Stomach (tissue), 9 donors: ENCODE measurements around the gene KCNK5. TPM values are rescaled to one million over a fixed set of nuclear protein-coding genes. Genes with fewer than 3 reads are reported as not detected.
A peak's percentile ranks its signal among the peaks of the same experiment; 100 is the strongest.

Experiments used
- DNase-seq, 2 donors: peaks; one replicate each; pipeline versions ENCODE4 v3.0.0 to v3.0.0-alpha.2; 2013 to 2019
- H3K27ac ChIP-seq, 5 donors: fragments of 200-600 bp in 4 of 5; sonication (generic) in 4 of 5; one replicate each; pipeline ENCODE4 v1.5.1; 2013 to 2019; ENCODE audit warnings: mild to moderate bottlenecking in 1 of 5, moderate library complexity in 1 of 5
- H3K27me3 ChIP-seq, 3 donors: fragments of 200-600 bp; sonication (generic); one replicate each; pipeline ENCODE4 v1.5.1; 2017 to 2019; ENCODE audit warnings: mixed run types in 1 of 3
- H3K36me3 ChIP-seq, 4 donors: fragments of 200-600 bp; sonication (generic); 1 replicate in 3 of 4; 2 replicates in 1 of 4; pipeline ENCODE4 v1.5.1; 2016 to 2019
- H3K4me1 ChIP-seq, 4 donors: fragments of 200-600 bp; sonication (generic); one replicate each; pipeline ENCODE4 v1.5.1; 2016 to 2019
- H3K4me3 ChIP-seq, 4 donors: fragments of 200-600 bp; sonication (generic) in 3 of 4; one replicate each; pipeline ENCODE4 v1.5.1; 2016 to 2019; ENCODE audit warnings: mild to moderate bottlenecking in 1 of 4
- H3K9me3 ChIP-seq, 4 donors: fragments of 200-600 bp; sonication (generic); one replicate each; pipeline ENCODE4 v1.5.1; 2016 to 2019
- CTCF ChIP-seq, 7 experiments: fragments of 450-650 bp in 4 of 7; fragments of 200-600 bp in 3 of 7; sonication (generic) in 3 of 7; IDR thresholded peaks; one replicate each; pipeline ENCODE4 v1.5.1; 2016 to 2019; ENCODE audit warnings: antibody characterized with exemption in 7 of 7, control low read depth in 2 of 7, mild to moderate bottlenecking in 1 of 7
- EP300 ChIP-seq: sonication (generic); formaldehyde crosslinking; IDR thresholded peaks from one replicate; pipeline ENCODE4 v1.6.1; 2017; ENCODE audit warnings: antibody characterized with exemption
- POLR2A ChIP-seq, 4 donors: fragments of 450-650 bp; IDR thresholded peaks; one replicate each; pipeline ENCODE4 v1.6.1; 2016; ENCODE audit warnings: antibody characterized with exemption in 4 of 4, control low read depth in 2 of 4, mild to moderate bottlenecking in 1 of 4, moderate library complexity in 1 of 4
- POLR2AphosphoS5 ChIP-seq, 3 donors: sonication (generic); formaldehyde crosslinking; IDR thresholded peaks; one replicate each; pipeline ENCODE4 v1.6.1; 2016; ENCODE audit warnings: antibody characterized with exemption in 3 of 3
- WGBS, 5 donors: extraction: QIAGEN DNeasy Blood & Tissue Kit in 3 of 5; methylation state at CpG; one replicate each; pipeline versions ENCODE4 v1.1.5 to v1.1.7; 2013 to 2018; 5-methylcytosine and 5-hydroxymethylcytosine counted together
- intact Hi-C: fragments of 100-400 bp; cut with DNase I; formaldehyde crosslinking; loops from one replicate; pipeline ENCODE4 v1.15.1; 2023; ENCODE audit warnings: low total_unique reads
- polyA plus RNA-seq, 3 donors: library from polyadenylated mRNA; stranded (reverse); fragments of 200-250 nt; gene quantifications; one replicate each; pipeline ENCODE4 v1.2.3, GENCODE V29; 2013
- total RNA-seq, 5 donors: library from RNA; depleted of rRNA; stranded (reverse); fragments of >200 nt; gene quantifications; one replicate each; pipeline versions ENCODE4 v1.1.0 to v1.2.3, GENCODE V29; 2014 to 2016
- donor health status: healthy with polysubstance abuse.
- donor health status: Bipolar disorder and iron deficiency.
- donor health status: healthy.

Gene KCNK5
- total and polyA plus RNA-seq, 8 donors: 4.9 to 30.7 (median 10.3) TPM

DNA sequence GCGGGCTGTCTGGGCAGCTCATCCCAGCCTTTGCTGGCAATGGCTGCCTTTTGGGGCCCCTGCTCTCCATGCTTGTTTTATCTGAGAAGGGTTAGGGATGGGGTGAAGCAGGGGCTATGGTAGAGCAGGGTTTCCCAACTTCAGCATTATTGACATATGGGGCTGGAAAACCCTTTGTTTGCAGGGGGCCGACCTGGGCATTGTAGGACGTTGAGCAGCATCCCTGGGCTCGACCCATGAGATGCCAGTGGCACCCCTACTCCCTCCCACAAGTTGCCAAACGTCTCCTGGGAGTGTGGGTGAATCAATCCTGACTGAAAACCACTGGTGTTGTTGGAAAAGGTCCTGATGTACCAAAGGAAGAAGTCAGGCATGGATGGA lies 56.9 kb downstream of the KCNK5 start:
- peak in 1 of 2 donors; percentile 17 for DNase-seq

DNA sequence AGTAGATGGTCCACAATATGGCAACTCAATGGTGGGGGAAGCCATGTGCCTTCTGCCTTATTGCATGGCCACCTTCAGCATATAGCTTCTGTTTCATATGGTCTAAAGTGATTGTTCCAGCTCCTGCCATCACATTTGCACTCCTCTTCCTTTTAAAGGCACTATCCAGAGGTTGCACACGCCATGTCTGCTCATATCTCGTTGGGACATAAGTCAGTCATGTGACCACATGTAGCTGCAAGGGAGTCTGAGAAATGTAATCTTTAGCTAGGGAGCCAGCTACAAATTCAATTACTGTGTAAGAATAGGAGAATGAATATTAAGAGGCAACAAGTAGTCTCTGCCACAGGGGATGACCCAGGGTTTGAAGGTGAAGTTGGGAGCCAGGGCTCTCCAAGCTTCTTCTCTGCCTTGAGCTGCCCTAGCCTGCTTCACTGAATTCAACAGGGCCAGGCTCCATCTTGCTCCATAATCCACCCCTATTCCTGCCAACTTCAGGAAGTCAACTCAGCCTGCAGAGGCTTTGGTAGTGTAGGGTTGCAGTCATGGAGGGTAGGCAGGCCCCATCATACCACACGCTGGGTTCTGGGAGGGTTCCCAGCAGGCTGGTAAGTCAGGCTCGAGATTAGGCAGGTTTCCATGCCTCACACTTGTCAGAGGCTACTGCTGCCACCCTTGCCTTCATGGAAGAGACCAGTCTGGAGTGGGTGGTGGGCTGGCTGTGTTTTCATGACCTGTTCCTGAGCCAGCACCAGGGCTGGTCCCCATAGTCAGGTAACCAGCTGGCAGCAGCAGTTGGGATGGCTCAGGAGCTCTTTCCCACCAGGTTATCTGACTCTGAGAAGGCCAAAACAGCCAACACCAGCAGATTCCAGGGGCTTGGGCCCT lies 57.5 kb downstream of the KCNK5 start:
- H3K27ac ChIP-seq: no peak overlapping the region
- WGBS, 5 donors: 84 to 95% (median 93%) methylated on average over 3 to 4 of the region's 4 CpGs
- H3K36me3 ChIP-seq: peaks cover 0 to 6% (median 0%) of the 10 kb centered on the region in 4 donors

More for the DNA sequence above, 56.9 kb downstream of the KCNK5 start:
- Histone ChIP-seq H3K4me3 (no peak overlapping the region), H3K36me3 (peaks cover 0 to 6% (median 2%) of the 10 kb centered on the region in 4 donors), H3K4me1 (peaks cover 6 to 17% (median 8%) of the 10 kb centered on the region in 4 donors), H3K27ac (no peak overlapping the region), H3K9me3 (peaks cover 5 to 18% (median 12%) of the 10 kb centered on the region in 4 donors), H3K27me3 (peaks cover 0 to 9% (median 0%) of the 10 kb centered on the region in 3 donors)
- TF ChIP-seq EP300: no peak
- TF ChIP-seq POLR2A (IDR thresholded peaks at IDR 0.05): no peak
- TF ChIP-seq POLR2AphosphoS5 (IDR thresholded peaks at IDR 0.05): no peak
- no peak for TF ChIP-seq CTCF (IDR thresholded peaks at IDR 0.05)
- intact Hi-C loops: no loop called here
- 66 to 87% (median 80%) methylated on average over 4 to 5 of the region's 5 CpGs for WGBS, 5 donors

GRCh38 chr6:39170860-39171259 lies 58.4 kb downstream of the KCNK5 start:
- WGBS, 5 donors: 90 to 98% (median 94%) methylated on average over 3 of the region's 3 CpGs
- Histone ChIP-seq H3K4me1 (peaks cover 6 to 22% (median 11%) of the 10 kb centered on the region in 4 donors), H3K27me3 (peaks cover 0 to 24% (median 0%) of the 10 kb centered on the region in 3 donors), H3K36me3 (peaks cover 0 to 6% (median 0%) of the 10 kb centered on the region in 4 donors), H3K27ac (no peak overlapping the region), H3K9me3 (peaks cover 5 to 10% (median 9%) of the 10 kb centered on the region in 4 donors), H3K4me3 (no peak overlapping the region)
- TF ChIP-seq POLR2AphosphoS5 (IDR thresholded peaks at IDR 0.05): no peak
- no peak for TF ChIP-seq EP300
- no peak for TF ChIP-seq CTCF (IDR thresholded peaks at IDR 0.05)
- no peak for TF ChIP-seq POLR2A (IDR thresholded peaks at IDR 0.05)
- intact Hi-C loops: no loop called here
- DNase-seq: no peak

More for the DNA sequence above, 57.5 kb downstream of the KCNK5 start:
- H3K4me3 ChIP-seq: no peak overlapping the region
- peak in 1 of 2 donors; percentile 5 for DNase-seq
- peaks cover 5 to 11% (median 9%) of the 10 kb centered on the region in 4 donors for H3K9me3 ChIP-seq
- peaks cover 6 to 18% (median 8%) of the 10 kb centered on the region in 4 donors for H3K4me1 ChIP-seq
- H3K27me3 ChIP-seq: peaks cover 0 to 16% (median 0%) of the 10 kb centered on the region in 3 donors
- intact Hi-C loops: no loop called here
- TF ChIP-seq POLR2AphosphoS5 (IDR thresholded peaks at IDR 0.05) (no peak), EP300 (no peak), CTCF (IDR thresholded peaks at IDR 0.05) (no peak), POLR2A (IDR thresholded peaks at IDR 0.05) (no peak)

- Histone ChIP-seq H3K4me3 (no peak overlapping the region), H3K36me3 (peaks cover 0 to 6% (median 0%) of the 10 kb centered on the region in 4 donors), H3K4me1 (peaks cover 6 to 22% (median 11%) of the 10 kb centered on the region in 4 donors), H3K9me3 (peaks cover 5 to 10% (median 9%) of the 10 kb centered on the region in 4 donors), H3K27ac (peak overlapping the region in 2 of 5 donors; percentile 24 to 36), H3K27me3 (peaks cover 0 to 25% (median 0%) of the 10 kb centered on the region in 3 donors)
- intact Hi-C loops: no loop called here
- no peak for DNase-seq
- TF ChIP-seq CTCF (IDR thresholded peaks at IDR 0.05) (no peak), POLR2AphosphoS5 (IDR thresholded peaks at IDR 0.05) (no peak), POLR2A (IDR thresholded peaks at IDR 0.05) (no peak), EP300 (no peak)
These were observed 58.9 kb downstream of the KCNK5 start for GRCh38 chr6:39170389-39170788.
